Spleen (tissue), 11 donors: ENCODE results near the gene DLGAP3. TPM values are rescaled to one million over a fixed set of nuclear protein-coding genes. Genes with fewer than 3 reads are reported as not detected.
"Not testable (repeated sequence)": the region's sequence is repeated elsewhere in the genome, so short reads cannot be mapped to it uniquely, and the experiment has no call there.

Experiments
- DNase-seq: peaks from one replicate; pipeline ENCODE4 v3.0.0-alpha.2; 2020
- H3K27ac ChIP-seq, 8 donors: fragments of 200-600 bp; sonication (generic) in 7 of 8; 1 replicate in 4 of 8; 2 replicates in 4 of 8; pipeline versions ENCODE4 v1.5.0 to v1.8.0; 2016 to 2021; ENCODE audit warnings: inconsistent platforms in 4 of 8, mild to moderate bottlenecking in 4 of 8, moderate library complexity in 1 of 8
- H3K27me3 ChIP-seq, 7 donors: fragments of 200-600 bp; sonication (generic) in 6 of 7; replicated peaks in 1 of 7; 1 replicate in 4 of 7; 2 replicates in 3 of 7; pipeline versions ENCODE4 v1.5.0 to v1.8.0; 2016 to 2021; ENCODE audit warnings: inconsistent platforms in 3 of 7, mild to moderate bottlenecking in 1 of 7
- H3K36me3 ChIP-seq, 6 donors: fragments of 200-600 bp; sonication (generic) in 5 of 6; 1 replicate in 4 of 6; 2 replicates in 2 of 6; pipeline versions ENCODE4 v1.5.0 to v1.8.0; 2016 to 2021; ENCODE audit warnings: inconsistent platforms in 2 of 6
- H3K4me1 ChIP-seq, 6 donors: fragments of 200-600 bp; sonication (generic) in 5 of 6; 1 replicate in 3 of 6; 2 replicates in 3 of 6; pipeline versions ENCODE4 v1.5.0 to v1.8.0; 2016 to 2021; ENCODE audit warnings: inconsistent platforms in 3 of 6
- H3K4me3 ChIP-seq, 8 donors: fragments of 200-600 bp; sonication (generic) in 7 of 8; 1 replicate in 4 of 8; 2 replicates in 4 of 8; pipeline versions ENCODE4 v1.5.0 to v1.8.0; 2016 to 2021; ENCODE audit warnings: inconsistent platforms in 4 of 8, mild to moderate bottlenecking in 4 of 8, moderate library complexity in 2 of 8
- H3K9me3 ChIP-seq, 8 donors: fragments of 200-600 bp; sonication (generic) in 7 of 8; 1 replicate in 4 of 8; 2 replicates in 4 of 8; pipeline versions ENCODE4 v1.5.0 to v1.8.0; 2016 to 2021; ENCODE audit warnings: inconsistent platforms in 4 of 8
- POLR2A ChIP-seq, 3 donors: fragments of 450-650 bp; IDR thresholded peaks; one replicate each; pipeline ENCODE4 v1.5.1; 2017; ENCODE audit warnings: antibody characterized with exemption in 3 of 3, mild to moderate bottlenecking in 1 of 3
- POLR2AphosphoS5 ChIP-seq, 3 donors: sonication (generic); formaldehyde crosslinking; IDR thresholded peaks; one replicate each; pipeline ENCODE4 v1.5.1; 2017; ENCODE audit warnings: antibody characterized with exemption in 3 of 3
- WGBS, 5 donors: extraction: QIAGEN DNeasy Blood & Tissue Kit in 3 of 5; methylation state at CpG; one replicate each; pipeline versions ENCODE4 v1.1.5 to v1.1.7; 2013 to 2018; 5-methylcytosine and 5-hydroxymethylcytosine counted together
- intact Hi-C: fragments of 100-400 bp; cut with DNase I; formaldehyde crosslinking; loops from one replicate; pipeline ENCODE4 v1.15.0; 2023; ENCODE audit warnings: low total_unique reads
- polyA plus RNA-seq, 3 donors: library from polyadenylated mRNA; stranded (reverse); fragments of 200-250 nt; gene quantifications; one replicate each; pipeline ENCODE4 v1.2.1, GENCODE V29; 2013
- total RNA-seq, 7 donors: library from RNA; depleted of rRNA in 3 of 7; stranded (reverse); fragments of >200 nt in 3 of 7; fragmentation: NEBNext Ultra II Directional in 4 of 7; extraction: Animal tissue kit (Norgen Biotek cat#: 25700) in 4 of 7; gene quantifications; one replicate each; pipeline versions ENCODE4 v1.1.0 to v1.2.1, GENCODE V29; 2016 to 2021
- TF ChIP-seq, protein P1 (sequence below), 11 experiments: fragments of 200-600 bp in 7 of 11; fragments of 450-650 bp in 4 of 11; sonication (generic) in 4 of 11; IDR thresholded peaks in 8 of 11; conservative IDR thresholded peaks in 3 of 11; 1 replicate in 7 of 11; 2 replicates in 4 of 11; pipeline versions ENCODE4 v1.4.0 to v1.8.0; 2016 to 2021; ENCODE audit warnings: antibody characterized with exemption in 11 of 11, inconsistent platforms in 4 of 11, mild to moderate bottlenecking in 1 of 11
- donor health status: healthy with polysubstance abuse.
- donor health status: DM: no; HTN: no; CAD: no; lungs with moderate emphysema.
- donor health status: DM: no; HTN: no; CAD: no.
- donor health status: Bipolar disorder and iron deficiency.
- donor health status: healthy.
- donor health status: DM: no; HTN: no; CAD: no.
- donor health status: DM: yes; HTN: yes; CAD: no.

The DLGAP3 gene
- total and polyA plus RNA-seq, 10 donors = 0.54 to 4.3 (median 1.9) TPM

DNA sequence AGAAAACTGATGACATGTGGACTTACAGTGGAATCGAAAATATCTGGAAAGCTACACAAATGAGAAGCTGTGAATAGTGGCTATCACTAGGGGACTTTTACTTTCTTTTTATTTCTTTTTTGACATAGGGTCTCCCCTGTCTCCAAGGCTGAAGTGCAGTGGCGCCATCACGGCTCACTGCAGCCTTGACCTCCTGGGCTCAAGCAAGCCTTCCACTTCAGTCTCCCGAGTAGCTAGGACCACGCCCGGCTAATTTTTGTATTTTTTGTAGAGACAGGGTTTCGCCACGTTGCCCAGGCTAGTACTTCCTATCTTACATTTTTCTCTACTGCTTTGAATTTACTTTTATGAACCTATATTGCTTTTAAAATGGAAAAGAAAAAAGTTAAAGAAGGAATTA is 45.2 kb upstream of the DLGAP3 start:
- no peaks in the 10 kb centered on the region for H3K4me1 ChIP-seq
- WGBS, 5 donors = 66 to 75% (median 74%) methylated on average over 8 of the region's 8 CpGs
- no peak for DNase-seq
- intact Hi-C loops = no loop called here
- H3K4me3 ChIP-seq = no peak overlapping the region
- TF ChIP-seq POLR2AphosphoS5 (IDR thresholded peaks at IDR 0.05) (no peak), POLR2A (IDR thresholded peaks at IDR 0.05) (no peak)
- TF ChIP-seq, protein P1, sequence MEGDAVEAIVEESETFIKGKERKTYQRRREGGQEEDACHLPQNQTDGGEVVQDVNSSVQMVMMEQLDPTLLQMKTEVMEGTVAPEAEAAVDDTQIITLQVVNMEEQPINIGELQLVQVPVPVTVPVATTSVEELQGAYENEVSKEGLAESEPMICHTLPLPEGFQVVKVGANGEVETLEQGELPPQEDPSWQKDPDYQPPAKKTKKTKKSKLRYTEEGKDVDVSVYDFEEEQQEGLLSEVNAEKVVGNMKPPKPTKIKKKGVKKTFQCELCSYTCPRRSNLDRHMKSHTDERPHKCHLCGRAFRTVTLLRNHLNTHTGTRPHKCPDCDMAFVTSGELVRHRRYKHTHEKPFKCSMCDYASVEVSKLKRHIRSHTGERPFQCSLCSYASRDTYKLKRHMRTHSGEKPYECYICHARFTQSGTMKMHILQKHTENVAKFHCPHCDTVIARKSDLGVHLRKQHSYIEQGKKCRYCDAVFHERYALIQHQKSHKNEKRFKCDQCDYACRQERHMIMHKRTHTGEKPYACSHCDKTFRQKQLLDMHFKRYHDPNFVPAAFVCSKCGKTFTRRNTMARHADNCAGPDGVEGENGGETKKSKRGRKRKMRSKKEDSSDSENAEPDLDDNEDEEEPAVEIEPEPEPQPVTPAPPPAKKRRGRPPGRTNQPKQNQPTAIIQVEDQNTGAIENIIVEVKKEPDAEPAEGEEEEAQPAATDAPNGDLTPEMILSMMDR (IDR thresholded peaks at IDR 0.05 in 8 of 11, conservative IDR thresholded peaks at IDR 0.05 in 3 of 11) = no peak
- H3K27me3 ChIP-seq = peaks cover 0 to 3% (median 0%) of the 10 kb centered on the region in 7 donors
- H3K27ac ChIP-seq = no peak overlapping the region
- H3K36me3 ChIP-seq = peaks cover 0 to 29% (median 2%) of the 10 kb centered on the region in 6 donors
- H3K9me3 ChIP-seq = no peaks in the 10 kb centered on the region

DNA sequence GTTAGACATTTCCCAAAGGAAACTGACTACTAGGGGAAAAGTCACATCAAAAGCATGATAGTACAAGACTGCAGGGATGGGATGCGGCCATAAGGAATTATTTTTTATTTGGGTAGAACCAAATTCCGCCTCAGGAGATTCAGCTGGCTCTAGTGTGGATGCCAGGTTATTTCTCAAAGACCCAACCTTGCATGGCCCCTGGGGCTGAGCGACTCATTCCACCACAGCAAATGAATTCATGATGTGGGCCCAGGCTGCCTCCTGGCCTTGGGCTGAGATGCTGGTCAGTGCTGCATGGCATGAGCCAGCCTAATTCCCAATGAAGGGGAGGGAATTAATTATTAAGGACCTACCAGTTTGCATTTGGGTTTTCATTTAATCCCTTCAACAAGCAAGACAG is 43.9 kb upstream of the DLGAP3 start:
- no peak for TF ChIP-seq POLR2A (IDR thresholded peaks at IDR 0.05)
- Histone ChIP-seq H3K27ac (no peak overlapping the region), H3K36me3 (peaks cover 0 to 19% (median 2%) of the 10 kb centered on the region in 6 donors), H3K9me3 (peaks cover 0 to 7% (median 2%) of the 10 kb centered on the region in 8 donors), H3K27me3 (peaks cover 0 to 3% (median 0%) of the 10 kb centered on the region in 7 donors), H3K4me1 (no peaks in the 10 kb centered on the region), H3K4me3 (no peak overlapping the region)
- DNase-seq = no peak
- 91 to 100% (median 94%) methylated on average over 3 of the region's 3 CpGs for WGBS, 5 donors
- intact Hi-C loops = no loop called here

- H3K4me3 ChIP-seq = no peak overlapping the region
- H3K27ac ChIP-seq = no peak overlapping the region
- H3K4me1 ChIP-seq = no peaks in the 10 kb centered on the region
- intact Hi-C loops = no loop called here
- TF ChIP-seq POLR2A (IDR thresholded peaks at IDR 0.05) = no peak
- TF ChIP-seq, protein P1 (IDR thresholded peaks at IDR 0.05 in 8 of 11, conservative IDR thresholded peaks at IDR 0.05 in 3 of 11) = no peak
- no peak for TF ChIP-seq POLR2AphosphoS5 (IDR thresholded peaks at IDR 0.05)
- no peak for DNase-seq
- 37 to 67% (median 63%) methylated on average over 5 of the region's 5 CpGs for WGBS, 5 donors
- H3K9me3 ChIP-seq = peaks cover 0 to 7% (median 2%) of the 10 kb centered on the region in 8 donors
- H3K27me3 ChIP-seq = peaks cover 0 to 3% (median 0%) of the 10 kb centered on the region in 7 donors
- peaks cover 0 to under 1% (median 0%) of the 10 kb centered on the region in 6 donors for H3K36me3 ChIP-seq
Measured at GRCh38 chr1:34970829-34971228, 41.4 kb upstream of the DLGAP3 start.

DNA sequence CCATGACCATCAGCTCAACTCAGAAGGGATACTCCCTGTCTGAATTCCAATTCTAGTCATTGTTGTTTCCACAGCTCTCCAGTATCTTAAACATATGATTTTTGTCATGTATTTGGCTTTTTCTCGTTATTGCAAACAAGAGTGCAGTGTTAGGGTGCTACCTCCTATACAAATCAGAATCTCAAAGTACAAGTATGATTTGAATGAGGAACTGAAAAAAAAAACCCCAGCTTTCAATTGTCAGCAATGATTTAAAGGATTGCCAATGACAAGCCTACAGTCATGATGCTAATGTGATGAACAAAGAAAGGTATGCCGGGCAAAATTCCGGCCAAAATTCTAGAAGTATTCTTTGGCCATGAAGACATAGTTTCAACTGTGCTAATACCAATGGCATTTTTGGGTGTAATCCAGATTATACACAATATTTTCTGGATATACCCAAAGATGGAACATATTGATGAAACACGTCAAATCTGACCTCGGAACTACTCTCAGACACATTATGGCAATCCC is 40.8 kb upstream of the DLGAP3 start:
- intact Hi-C loops = no loop called here
- 88 to 95% (median 91%) methylated on average over 5 of the region's 5 CpGs for WGBS, 5 donors
- H3K27ac ChIP-seq = no peak overlapping the region
- no peaks in the 10 kb centered on the region for H3K4me1 ChIP-seq
- H3K9me3 ChIP-seq = peaks cover 0 to 7% (median 2%) of the 10 kb centered on the region in 8 donors
- no peak overlapping the region for H3K4me3 ChIP-seq
- peaks cover 0 to 3% (median 0%) of the 10 kb centered on the region in 7 donors for H3K27me3 ChIP-seq
- no peaks in the 10 kb centered on the region for H3K36me3 ChIP-seq
- DNase-seq = no peak
- TF ChIP-seq POLR2AphosphoS5 (IDR thresholded peaks at IDR 0.05) (no peak), POLR2A (IDR thresholded peaks at IDR 0.05) (no peak)
- TF ChIP-seq, protein P1 (IDR thresholded peaks at IDR 0.05 in 8 of 11, conservative IDR thresholded peaks at IDR 0.05 in 3 of 11) = no peak

- DNase-seq, H3K27ac ChIP-seq, H3K36me3 ChIP-seq, H3K9me3 ChIP-seq, H3K4me1 ChIP-seq, intact Hi-C loops, H3K27me3 ChIP-seq, H3K4me3 ChIP-seq: not testable (repeated sequence)
- WGBS, 5 donors = 62 to 80% (median 66%) methylated on average over 3 of the region's 3 CpGs
Measured at GRCh38 chr1:34968297-34968696, 38.8 kb upstream of the DLGAP3 start.

DNA sequence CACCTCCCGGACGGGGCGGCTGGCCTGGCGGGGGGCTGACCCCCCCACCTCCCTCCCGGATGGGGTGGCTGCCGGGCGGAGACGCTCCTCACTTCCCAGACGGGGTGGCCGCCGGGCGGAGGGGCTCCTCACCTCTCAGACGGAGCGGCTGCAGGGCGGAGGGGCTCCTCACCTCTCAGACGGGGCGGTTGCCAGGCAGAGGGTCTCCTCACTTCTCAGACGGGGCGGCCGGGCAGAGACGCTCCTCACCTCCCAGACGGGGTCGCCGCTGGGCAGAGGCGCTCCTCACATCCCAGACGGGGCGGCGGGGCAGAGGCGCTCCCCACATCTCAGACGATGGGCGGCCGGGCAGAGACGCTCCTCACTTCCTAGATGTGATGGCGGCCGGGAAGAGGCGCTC is 38.2 kb upstream of the DLGAP3 start:
- intact Hi-C loops, H3K4me3 ChIP-seq, H3K9me3 ChIP-seq, H3K27me3 ChIP-seq, H3K4me1 ChIP-seq, DNase-seq, H3K27ac ChIP-seq, H3K36me3 ChIP-seq: not testable (repeated sequence)
- WGBS, 5 donors = 93 to 100% (median 97%) methylated on average over 1 to 22 of the region's 36 CpGs; no CpG with 5 or more reads in 2 of the 5 donors
